Right atrium auricular region (tissue), 2 donors: ENCODE results near the gene PAN3. TPM values are rescaled to one million over a fixed set of nuclear protein-coding genes. Genes with fewer than 3 reads are reported as not detected.

Experiments
- DNase-seq: peaks from one replicate; pipeline ENCODE4 v3.0.0-alpha.2; 2019; ENCODE audit warnings: low spot score
- H3K27ac ChIP-seq, 2 donors: fragments of 200-600 bp; sonication (generic); 1 replicate in 1 of 2; 2 replicates in 1 of 2; pipeline ENCODE4 v1.5.1; 2016 to 2019
- H3K27me3 ChIP-seq, 2 donors: fragments of 200-600 bp; sonication (generic); one replicate each; pipeline versions ENCODE4 v1.5.1 to v1.6.0; 2017 to 2019
- H3K36me3 ChIP-seq: fragments of 200-600 bp; sonication (generic); one replicate; pipeline ENCODE4 v1.5.1; 2016
- H3K4me1 ChIP-seq, 2 donors: fragments of 200-600 bp; sonication (generic); one replicate each; pipeline versions ENCODE4 v1.5.1 to v1.6.0; 2017 to 2019
- H3K4me3 ChIP-seq, 2 donors: fragments of 200-600 bp; sonication (generic); 1 replicate in 1 of 2; 2 replicates in 1 of 2; pipeline ENCODE4 v1.5.1; 2017 to 2019; ENCODE audit warnings: mild to moderate bottlenecking in 1 of 2, moderate library complexity in 1 of 2
- H3K9me3 ChIP-seq, 2 donors: fragments of 200-600 bp; sonication (generic); one replicate each; pipeline ENCODE4 v1.5.1; 2019
- CTCF ChIP-seq, 2 donors: fragments of 200-600 bp; sonication (generic); IDR thresholded peaks; one replicate each; pipeline ENCODE4 v1.5.1; 2019; ENCODE audit warnings: antibody characterized with exemption in 2 of 2
- total RNA-seq, 2 donors: library from RNA; depleted of rRNA; stranded (reverse); fragments of >200 nt; gene quantifications; one replicate each; pipeline ENCODE4 v1.1.0, GENCODE V29; 2016

The PAN3 gene
- total RNA-seq, 2 donors from 2014 or later = 8.7 to 12.0 TPM

GRCh38 chr13:28129911-28130693, 8.2 kb upstream of the PAN3 start:
- Histone ChIP-seq H3K27ac (no peak overlapping the region), H3K36me3 (no peaks in the 10 kb centered on the region), H3K4me1 (no peaks in the 10 kb centered on the region), H3K4me3 (no peak overlapping the region), H3K9me3 (no peaks in the 10 kb centered on the region), H3K27me3 (no peaks in the 10 kb centered on the region)
- TF ChIP-seq CTCF (IDR thresholded peaks at IDR 0.05) = no peak
- DNase-seq = no peak

GRCh38 chr13:28131646-28132045, 6.7 kb upstream of the PAN3 start:
- no peaks in the 10 kb centered on the region for H3K27me3 ChIP-seq
- no peaks in the 10 kb centered on the region for H3K9me3 ChIP-seq
- H3K4me3 ChIP-seq = no peak overlapping the region
- H3K27ac ChIP-seq = no peak overlapping the region
- H3K4me1 ChIP-seq = no peaks in the 10 kb centered on the region
- no peak for DNase-seq
- no peaks in the 10 kb centered on the region for H3K36me3 ChIP-seq
- TF ChIP-seq CTCF (IDR thresholded peaks at IDR 0.05) = no peak

GRCh38 chr13:28136916-28137315, 1.4 kb upstream of the PAN3 start:
- H3K36me3 ChIP-seq = no peaks in the 10 kb centered on the region
- H3K27ac ChIP-seq = no peak overlapping the region
- DNase-seq = no peak
- H3K9me3 ChIP-seq = no peaks in the 10 kb centered on the region
- no peak for TF ChIP-seq CTCF (IDR thresholded peaks at IDR 0.05)
- peaks cover 0 to 20% of the 10 kb centered on the region in 2 donors for H3K4me1 ChIP-seq
- peak overlapping the region; percentile 85 to 98 for H3K4me3 ChIP-seq
- no peaks in the 10 kb centered on the region for H3K27me3 ChIP-seq

- Histone ChIP-seq H3K4me1 (peaks cover 0 to 22% of the 10 kb centered on the region in 2 donors), H3K9me3 (no peaks in the 10 kb centered on the region), H3K27me3 (no peaks in the 10 kb centered on the region), H3K4me3 (peak overlapping the region; percentile 85 to 98), H3K27ac (peak overlapping the region; percentile 97 to 98), H3K36me3 (no peaks in the 10 kb centered on the region)
- TF ChIP-seq CTCF (IDR thresholded peaks at IDR 0.05) = no peak
- no peak for DNase-seq
Measured at GRCh38 chr13:28137596-28137995, 749 bp upstream of the PAN3 start.

GRCh38 chr13:28138756-28139470, 568 bp downstream of the PAN3 start:
- no peaks in the 10 kb centered on the region for H3K36me3 ChIP-seq
- peak overlapping the region; percentile 97 to 98 for H3K27ac ChIP-seq
- no peaks in the 10 kb centered on the region for H3K9me3 ChIP-seq
- H3K4me1 ChIP-seq = peaks cover 0 to 27% of the 10 kb centered on the region in 2 donors
- TF ChIP-seq CTCF (IDR thresholded peaks at IDR 0.05) = no peak
- no peaks in the 10 kb centered on the region for H3K27me3 ChIP-seq
- peak overlapping the region; percentile 85 to 98 for H3K4me3 ChIP-seq
- DNase-seq = peak; percentile 79
